ENCODE data around the gene AIPL1.

Gene AIPL1

DNA sequence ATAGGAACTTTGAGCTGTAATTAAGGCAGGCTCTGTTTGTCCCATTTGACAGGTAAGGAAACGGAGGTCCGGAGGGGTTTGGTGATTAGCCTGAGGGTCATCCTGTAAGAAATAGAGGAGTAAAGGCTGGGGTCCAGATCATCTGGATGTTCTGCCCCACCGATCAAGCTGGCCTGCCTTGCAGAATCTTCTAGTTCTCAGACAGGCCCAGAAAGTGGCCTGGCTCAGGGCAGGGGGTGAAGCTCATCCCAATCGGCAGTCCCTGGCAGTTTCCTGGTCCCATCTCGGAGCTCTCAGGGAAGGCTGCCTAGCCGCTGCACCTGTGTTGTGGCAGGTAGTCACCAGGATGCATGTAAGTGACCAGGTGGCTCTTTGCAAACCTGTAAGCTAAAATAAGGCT, 13.6 kb upstream of the AIPL1 start:
- DNase-seq = no peak

DNA sequence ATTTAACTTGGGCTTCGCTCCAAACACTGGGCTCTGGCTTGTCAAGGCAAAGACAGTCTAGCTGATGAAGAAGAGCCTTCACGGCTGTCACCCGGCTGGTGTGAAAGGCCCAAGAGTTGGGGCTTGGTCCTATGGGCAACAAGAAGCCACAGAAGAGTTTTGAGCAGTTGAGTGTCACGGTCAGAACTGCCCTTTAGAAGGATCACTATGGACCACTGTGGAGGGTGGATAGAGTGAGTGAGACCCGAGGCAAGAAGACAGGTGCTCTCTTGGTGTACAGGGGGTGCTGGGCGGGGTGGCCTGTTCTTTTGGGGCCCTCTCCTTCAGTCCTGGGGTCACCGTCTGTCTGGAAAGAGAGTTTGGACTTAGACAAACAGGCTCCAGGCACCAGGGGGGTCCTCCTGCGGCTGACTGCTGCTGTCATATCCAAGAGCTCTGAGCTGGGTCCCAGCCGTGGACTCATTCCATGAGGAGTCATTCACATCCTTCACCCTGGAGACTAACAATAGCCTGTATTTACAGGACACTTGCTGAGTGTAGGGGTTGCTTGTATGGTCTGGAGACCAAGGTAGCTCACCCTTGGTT, 11.7 kb upstream of the AIPL1 start:
- no peak for DNase-seq

DNA sequence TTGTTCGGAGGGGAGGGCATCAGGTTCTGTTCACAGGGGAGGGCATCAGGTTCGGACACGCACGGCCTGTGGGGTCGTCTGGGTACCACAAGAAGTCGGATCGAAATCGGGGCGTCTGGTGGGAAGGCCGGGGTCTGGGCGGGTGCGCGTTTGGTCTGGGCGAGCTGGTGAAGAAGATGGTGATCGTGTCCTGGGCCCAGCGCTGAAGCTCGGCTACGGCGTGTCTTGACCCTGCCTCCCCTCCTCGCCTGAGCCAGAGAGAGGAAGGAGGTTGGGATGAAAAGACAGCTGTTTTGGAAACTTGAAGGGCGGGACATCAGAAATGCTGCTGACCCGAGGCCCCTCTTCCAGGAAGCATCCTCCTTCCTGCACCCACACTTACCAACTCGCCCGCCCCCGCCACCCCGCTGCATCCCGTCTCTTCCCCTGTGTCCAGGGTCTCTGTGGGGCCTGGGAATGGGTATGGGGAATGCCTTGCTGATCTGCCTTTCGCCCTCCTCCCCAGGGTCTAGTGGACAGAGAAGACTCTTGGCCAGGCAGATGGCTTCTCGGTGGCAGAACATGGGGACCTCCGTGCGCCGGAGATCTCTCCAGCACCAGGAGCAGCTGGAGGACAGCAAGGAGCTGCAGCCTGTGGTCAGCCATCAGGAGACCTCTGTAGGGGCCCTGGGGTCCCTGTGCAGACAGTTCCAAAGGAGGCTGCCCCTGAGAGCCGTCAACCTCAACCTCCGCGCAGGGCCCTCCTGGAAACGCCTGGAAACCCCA, 9.8 kb upstream of the AIPL1 start:
- no peak for DNase-seq

- DNase-seq = peak; percentile 93
These were observed 9.0 kb upstream of the AIPL1 start, which contains the start of gene PIMREG for GRCh38 chr17:6443692-6444570. TSS of gene PIMREG (plus strand) at chr17:6444455. CDS start at chr17:6445111, 656 bp downstream.

DNA sequence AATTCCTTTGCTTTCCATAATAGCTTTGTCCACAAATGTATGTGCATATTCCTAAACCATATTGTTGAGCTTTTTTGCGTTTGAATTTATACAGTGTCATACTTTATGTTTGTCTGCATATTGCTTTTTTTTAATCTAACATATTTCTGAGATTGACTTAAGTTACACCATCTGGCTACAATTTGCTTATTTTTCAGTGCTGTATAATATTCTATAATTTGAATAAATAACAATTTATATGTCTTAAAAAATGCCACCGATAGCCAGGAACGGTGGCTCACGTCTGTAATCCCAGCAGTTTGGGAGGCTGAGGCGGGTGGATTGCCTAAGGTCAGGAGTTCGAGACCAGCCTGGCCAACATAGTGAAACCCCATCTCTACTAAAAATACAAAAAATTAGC, 7.9 kb upstream of the AIPL1 start:
- no peak for DNase-seq

- no peak for DNase-seq
These were observed 5.0 kb upstream of the AIPL1 start for GRCh38 chr17:6439951-6440350.

DNA sequence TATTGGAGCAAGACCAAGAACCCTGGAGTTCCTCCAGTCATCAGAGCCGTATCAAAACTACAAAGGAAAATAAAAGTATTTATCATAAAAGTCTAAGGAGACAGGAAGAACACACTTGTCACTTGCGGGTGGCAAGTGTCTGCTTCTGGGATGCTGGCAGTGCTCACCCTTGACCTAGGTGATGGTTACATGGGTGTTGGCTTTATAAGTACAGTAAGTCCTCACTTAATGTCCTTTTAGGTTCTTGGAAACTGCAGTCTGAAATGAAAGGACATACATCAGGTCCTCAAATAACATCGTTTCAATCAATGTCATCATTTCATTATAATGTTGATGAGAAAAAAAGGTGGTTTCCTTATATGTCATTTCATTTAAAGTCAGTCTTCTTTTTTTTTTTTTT, 3.0 kb upstream of the AIPL1 start:
- DNase-seq = no peak

DNA sequence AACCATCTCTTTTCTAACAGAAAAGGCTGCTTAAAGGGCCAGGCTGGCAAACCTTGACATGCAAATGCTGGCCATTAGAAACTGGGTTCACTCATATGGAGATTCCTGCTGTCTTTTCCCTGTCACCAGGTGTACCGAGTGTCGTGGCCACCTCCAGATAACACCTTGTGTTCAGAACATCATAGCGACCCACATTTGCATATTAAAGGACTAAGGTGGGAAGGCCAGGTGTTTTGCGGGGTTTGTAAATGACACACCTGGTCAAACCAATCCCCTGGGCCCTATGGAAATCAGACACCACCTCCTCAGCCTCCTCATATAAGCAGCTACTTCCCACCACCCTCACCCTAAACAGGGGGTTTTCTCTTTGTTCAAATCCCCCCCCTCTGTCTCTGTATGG, 2.5 kb upstream of the AIPL1 start:
- DNase-seq = peak; percentile 26

DNA sequence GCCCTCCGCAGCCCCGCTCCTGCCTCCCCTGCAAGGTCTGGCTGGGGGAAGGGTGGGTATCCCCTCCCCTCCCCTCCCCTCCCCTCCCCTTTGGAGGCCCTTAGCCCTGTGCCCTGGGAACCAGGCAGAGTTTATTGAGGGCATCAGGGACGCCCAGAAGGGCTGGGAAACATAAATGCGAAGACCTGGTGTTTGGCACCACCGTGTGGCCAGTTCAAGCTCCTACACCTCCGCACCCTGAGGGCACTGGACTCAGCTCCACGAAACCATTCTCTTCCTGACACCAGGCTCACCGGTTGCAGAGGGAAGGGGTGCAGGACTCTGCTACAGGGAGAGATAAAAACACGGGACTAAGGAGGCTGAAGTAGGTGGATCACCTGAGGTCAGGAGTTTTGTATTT, 1.0 kb upstream of the AIPL1 start:
- peak; percentile 64 for DNase-seq

- DNase-seq = no peak
These were observed 4.2 kb downstream of the AIPL1 start for GRCh38 chr17:6430769-6431168.

- DNase-seq = no peak
These were observed 5.7 kb downstream of the AIPL1 start for GRCh38 chr17:6429266-6429665.

DNA sequence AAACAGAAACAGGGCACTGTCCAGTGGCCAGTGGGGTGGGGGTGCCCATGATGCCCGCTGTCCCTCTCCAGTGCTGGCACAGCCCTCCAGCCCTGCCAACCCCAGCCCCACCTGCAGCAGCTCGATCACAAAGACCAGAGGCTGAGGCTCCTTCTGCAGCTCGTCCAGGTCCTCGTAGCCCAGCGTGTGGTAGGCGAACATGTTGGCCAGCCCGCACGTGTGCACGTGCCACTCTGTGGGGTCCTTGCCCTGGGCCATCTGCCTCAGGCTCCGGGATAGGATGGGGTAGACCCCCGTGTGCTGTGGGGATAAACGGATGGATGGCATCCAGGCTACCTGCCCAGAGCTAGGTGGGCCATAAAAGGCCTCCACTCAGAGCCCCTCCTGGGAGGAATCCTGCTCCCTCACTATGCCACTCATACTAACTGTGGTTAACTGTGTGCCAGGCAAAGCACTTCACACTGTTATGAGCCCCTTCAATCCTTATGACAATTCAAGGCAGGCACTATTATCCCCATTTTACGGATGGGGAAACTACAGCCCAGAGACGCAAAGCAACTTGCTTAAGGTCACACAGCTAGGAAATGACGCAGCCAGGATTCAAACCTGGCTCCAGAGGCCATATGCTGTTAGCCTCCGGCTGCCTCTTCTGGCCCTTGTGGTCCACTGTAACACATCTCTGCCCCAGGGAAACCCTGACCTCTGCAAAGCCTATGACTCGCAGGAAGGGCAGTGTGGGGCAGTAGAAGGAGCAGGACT, 6.5 kb downstream of the AIPL1 start:
- DNase-seq = no peak

- DNase-seq = no peak
These were observed 7.6 kb downstream of the AIPL1 start for GRCh38 chr17:6427279-6427781.

- DNase-seq = no peak
These were observed 8.4 kb downstream of the AIPL1 start for GRCh38 chr17:6426356-6427101.

- DNase-seq = no peak
These were observed 9.5 kb downstream of the AIPL1 start for GRCh38 chr17:6425407-6425806.

GRCh38 chr17:6423931-6424330, 11.0 kb downstream of the AIPL1 start:
- DNase-seq = no peak

DNA sequence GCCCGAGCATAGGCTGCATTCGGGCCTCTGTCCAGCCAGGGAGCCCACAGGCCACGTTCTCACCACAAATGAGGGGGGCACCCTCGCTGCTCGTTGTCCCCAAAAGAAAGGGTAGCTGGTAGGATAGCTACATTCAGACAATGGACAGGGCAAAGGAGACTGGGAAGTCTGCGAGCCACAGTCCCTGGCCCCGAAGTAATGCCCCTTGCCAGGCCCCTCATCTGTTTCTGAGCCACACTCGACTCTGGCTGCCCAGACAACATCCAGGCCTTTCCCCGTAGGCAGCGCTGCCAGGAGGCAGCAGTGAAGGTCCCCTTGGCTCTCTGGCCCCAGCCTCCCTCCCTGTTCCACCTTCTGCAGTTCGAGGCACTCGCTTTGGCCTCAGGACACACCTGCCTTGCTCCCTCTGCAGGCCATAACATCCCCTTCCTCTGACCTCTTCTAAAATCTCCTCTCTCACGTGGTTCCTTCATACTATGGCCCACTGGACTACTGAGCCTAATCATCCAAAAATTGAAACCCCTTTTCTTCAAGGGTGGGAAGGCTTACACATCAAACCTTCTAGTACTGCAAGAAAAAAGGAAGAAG, 12.2 kb downstream of the AIPL1 start:
- DNase-seq = no peak

DNA sequence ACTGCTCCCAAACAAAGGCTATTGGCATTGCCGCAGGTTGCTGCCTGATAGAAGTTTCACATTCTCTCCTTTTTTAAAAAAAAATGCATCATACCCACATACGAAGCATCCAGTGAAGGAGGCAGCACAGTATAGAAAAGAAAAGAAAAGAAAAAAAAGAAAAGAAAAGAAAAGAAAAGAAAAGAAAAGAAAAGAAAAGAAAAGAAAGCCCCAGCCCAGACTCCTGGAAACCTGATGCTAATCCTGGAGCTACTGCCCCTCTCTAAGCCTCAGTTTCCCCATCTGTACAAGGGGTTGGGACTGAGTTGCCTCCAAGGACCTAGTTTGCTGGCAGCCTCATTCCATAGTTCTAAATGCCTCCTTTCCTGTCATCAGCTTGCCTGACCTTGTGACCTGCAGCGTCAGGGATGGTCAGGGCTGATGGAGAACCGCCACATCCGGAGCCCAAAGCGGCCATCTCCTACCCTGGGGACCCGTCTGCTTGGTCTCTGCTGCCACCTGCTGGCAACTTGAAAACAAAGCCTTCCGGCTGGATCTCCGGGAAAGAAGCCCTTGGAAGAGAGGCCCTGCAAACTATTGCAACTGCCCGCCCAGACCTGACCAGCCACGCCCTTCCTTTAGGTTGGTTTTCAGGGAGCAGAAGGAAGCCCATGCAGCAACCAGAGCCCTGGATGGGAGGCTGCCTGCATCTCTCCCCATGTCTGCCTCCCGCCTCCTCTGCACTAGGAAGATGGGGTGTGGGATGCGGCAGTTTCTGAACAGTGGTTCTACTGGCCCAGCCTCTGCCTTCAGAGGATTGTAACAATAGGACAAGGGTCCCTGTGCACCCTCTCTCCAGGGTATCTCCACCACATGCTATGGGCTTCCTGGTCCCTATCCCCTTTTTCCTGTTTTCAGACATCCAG, 13.0 kb downstream of the AIPL1 start:
- peak; percentile 65 for DNase-seq

DNA sequence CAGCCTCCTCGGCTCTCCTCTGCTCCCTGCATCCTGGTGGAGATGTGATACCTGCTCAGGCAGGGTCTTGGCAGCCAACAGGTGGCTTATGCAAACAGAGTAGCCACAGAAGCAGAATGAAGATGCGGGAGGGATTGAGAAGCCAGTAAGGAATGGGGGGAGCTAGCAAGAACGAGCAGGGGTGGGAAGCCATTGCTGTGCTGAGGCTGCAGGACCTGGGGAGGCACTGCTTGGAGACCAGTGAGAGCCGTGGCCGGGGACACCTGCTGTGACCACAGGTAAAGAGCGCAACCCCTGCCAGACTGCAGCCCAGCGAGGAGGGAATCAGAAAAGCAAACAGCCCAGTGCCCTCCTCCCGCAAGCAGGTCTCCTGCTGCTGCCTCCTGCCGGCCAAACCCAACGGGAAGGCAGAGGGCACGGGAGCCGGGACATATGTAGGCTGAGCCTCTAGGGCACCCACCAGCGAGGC, 14.7 kb downstream of the AIPL1 start:
- no peak for DNase-seq

GRCh38 chr17:6415616-6416015, 19.3 kb downstream of the AIPL1 start:
- DNase-seq = no peak

All from NCI-H2171 treated with DMSO at 0.1 percent for 48 hours (cell line).